ENCODE data around the gene GART.

GRCh38 chr21:33512481-33512880 is 29.4 kb downstream of the GART start:
- no peak for TF ChIP-seq CTCF (conservative IDR thresholded peaks at IDR 0.05; ENCODE audit: low read depth, low read length)
- no peak for TF ChIP-seq EZH2 (IDR thresholded peaks at IDR 0.05; ENCODE audit: low read length, unreplicated experiment)

Data from PC-3 (cell line).